Body of pancreas (tissue), 4 donors: ENCODE results near the gene AFDN. TPM values are rescaled to one million over a fixed set of nuclear protein-coding genes. Genes with fewer than 3 reads are reported as not detected.

Source experiments
- ATAC-seq: fragments of 150-250 bp; one replicate; pipeline ENCODE4 v1.9.1; 2016
- DNase-seq, 4 donors: peaks; one replicate each; pipeline ENCODE4 v3.0.0-alpha.2; 2019
- H3K27ac ChIP-seq, 4 donors: fragments of 200-600 bp; sonication (generic); 1 replicate in 3 of 4; 2 replicates in 1 of 4; pipeline versions ENCODE4 v1.5.1 to v1.6.1; 2016 to 2019; ENCODE audit warnings: mild to moderate bottlenecking in 1 of 4, mixed read lengths in 1 of 4, moderate library complexity in 1 of 4
- H3K27me3 ChIP-seq, 2 donors: fragments of 200-600 bp; sonication (generic); one replicate each; pipeline ENCODE4 v1.6.0; 2016; ENCODE audit warnings: mild to moderate bottlenecking in 1 of 2
- H3K36me3 ChIP-seq, 2 donors: fragments of 200-600 bp; sonication (generic); replicated peaks in 1 of 2; 2 replicates each; pipeline ENCODE4 v1.5.1; 2016; ENCODE audit warnings: low read depth in 2 of 2; ENCODE audit not compliant: insufficient read depth in 1 of 2
- H3K4me1 ChIP-seq: fragments of 200-600 bp; sonication (generic); one replicate; pipeline ENCODE4 v1.6.0; 2016
- H3K4me3 ChIP-seq, 2 donors: fragments of 200-600 bp; sonication (generic); 1 replicate in 1 of 2; 2 replicates in 1 of 2; pipeline ENCODE4 v1.5.1; 2016 to 2019
- H3K9me3 ChIP-seq, 3 donors: fragments of 200-600 bp; sonication (generic); 1 replicate in 2 of 3; 2 replicates in 1 of 3; pipeline ENCODE4 v1.5.1; 2016
- POLR2A ChIP-seq, 3 donors: fragments of 450-650 bp; IDR thresholded peaks; one replicate each; pipeline ENCODE4 v1.6.1; 2016; ENCODE audit warnings: antibody characterized with exemption in 3 of 3, mild to moderate bottlenecking in 2 of 3
- WGBS, 2 donors: methylation state at CpG; one replicate each; pipeline ENCODE4 v1.1.5; 2017; 5-methylcytosine and 5-hydroxymethylcytosine counted together
- intact Hi-C: fragments of 100-400 bp; cut with DNase I; formaldehyde crosslinking; loops from one replicate; pipeline ENCODE4 v1.15.1; 2023
- total RNA-seq, 2 donors: library from RNA; depleted of rRNA; stranded (reverse); fragments of >200 nt; gene quantifications; one replicate each; pipeline ENCODE4 v1.1.0, GENCODE V29; 2016
- TF ChIP-seq, protein P1 (sequence below), 7 experiments: fragments of 450-650 bp in 4 of 7; fragments of 200-600 bp in 3 of 7; sonication (generic) in 3 of 7; IDR thresholded peaks; one replicate each; pipeline ENCODE4 v1.5.1; 2016 to 2019; ENCODE audit warnings: antibody characterized with exemption in 7 of 7

The AFDN gene
- total RNA-seq, 2 donors from 2014 or later: 160 to 195 TPM

DNA sequence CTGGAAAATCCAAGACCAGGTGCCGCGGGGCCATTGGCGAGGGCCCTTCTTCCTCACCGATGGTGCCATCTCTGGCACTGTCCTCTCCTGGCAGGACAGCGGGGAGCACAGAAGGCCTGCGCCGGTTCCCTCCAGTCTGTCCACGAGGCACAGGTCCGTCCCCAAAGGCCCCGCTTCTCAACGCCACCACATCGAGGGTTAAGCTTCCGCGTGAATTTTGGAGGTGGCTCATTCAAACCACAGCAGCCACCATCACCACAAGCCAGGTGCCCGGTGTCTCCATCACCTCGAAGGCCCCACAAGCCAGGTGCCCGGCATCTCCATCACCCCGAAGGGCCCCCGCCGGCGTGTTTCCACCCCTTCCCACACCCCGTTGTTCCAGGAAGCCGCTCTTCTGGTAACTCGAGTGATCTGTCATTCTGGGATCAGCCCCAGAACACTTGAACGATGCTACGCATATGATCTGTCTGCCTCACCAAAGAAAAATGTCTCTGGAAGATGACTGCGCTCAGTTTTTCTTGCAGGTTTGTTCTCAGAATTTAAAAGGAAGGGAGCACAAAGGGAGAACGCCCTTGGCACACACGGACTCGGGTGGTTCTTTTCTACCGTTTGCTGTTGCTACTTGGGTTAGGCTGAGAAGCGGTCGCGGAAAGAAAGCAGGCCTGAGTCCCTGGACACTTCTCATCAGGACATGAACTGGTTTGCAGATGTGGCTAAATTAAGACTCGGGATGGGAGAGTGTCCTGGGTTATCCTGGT, 160.9 kb downstream of the AFDN start:
- ATAC-seq (no peak), DNase-seq (no peak)
- no peaks in the 10 kb centered on the region for H3K36me3 ChIP-seq
- no peaks in the 10 kb centered on the region for H3K9me3 ChIP-seq
- no peaks in the 10 kb centered on the region for H3K4me1 ChIP-seq
- 86 to 87% methylated on average over 32 to 34 of the region's 35 CpGs for whole genome bisulfite sequencing, 2 donors
- no peak overlapping the region for H3K27ac ChIP-seq
- no peak overlapping the region for H3K4me3 ChIP-seq
- intact Hi-C loops: no loop called here
- no peaks in the 10 kb centered on the region for H3K27me3 ChIP-seq
- no peak for TF ChIP-seq POLR2A (IDR thresholded peaks at IDR 0.05)
- TF ChIP-seq, protein P1, sequence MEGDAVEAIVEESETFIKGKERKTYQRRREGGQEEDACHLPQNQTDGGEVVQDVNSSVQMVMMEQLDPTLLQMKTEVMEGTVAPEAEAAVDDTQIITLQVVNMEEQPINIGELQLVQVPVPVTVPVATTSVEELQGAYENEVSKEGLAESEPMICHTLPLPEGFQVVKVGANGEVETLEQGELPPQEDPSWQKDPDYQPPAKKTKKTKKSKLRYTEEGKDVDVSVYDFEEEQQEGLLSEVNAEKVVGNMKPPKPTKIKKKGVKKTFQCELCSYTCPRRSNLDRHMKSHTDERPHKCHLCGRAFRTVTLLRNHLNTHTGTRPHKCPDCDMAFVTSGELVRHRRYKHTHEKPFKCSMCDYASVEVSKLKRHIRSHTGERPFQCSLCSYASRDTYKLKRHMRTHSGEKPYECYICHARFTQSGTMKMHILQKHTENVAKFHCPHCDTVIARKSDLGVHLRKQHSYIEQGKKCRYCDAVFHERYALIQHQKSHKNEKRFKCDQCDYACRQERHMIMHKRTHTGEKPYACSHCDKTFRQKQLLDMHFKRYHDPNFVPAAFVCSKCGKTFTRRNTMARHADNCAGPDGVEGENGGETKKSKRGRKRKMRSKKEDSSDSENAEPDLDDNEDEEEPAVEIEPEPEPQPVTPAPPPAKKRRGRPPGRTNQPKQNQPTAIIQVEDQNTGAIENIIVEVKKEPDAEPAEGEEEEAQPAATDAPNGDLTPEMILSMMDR (IDR thresholded peaks at IDR 0.05): no peak

DNA sequence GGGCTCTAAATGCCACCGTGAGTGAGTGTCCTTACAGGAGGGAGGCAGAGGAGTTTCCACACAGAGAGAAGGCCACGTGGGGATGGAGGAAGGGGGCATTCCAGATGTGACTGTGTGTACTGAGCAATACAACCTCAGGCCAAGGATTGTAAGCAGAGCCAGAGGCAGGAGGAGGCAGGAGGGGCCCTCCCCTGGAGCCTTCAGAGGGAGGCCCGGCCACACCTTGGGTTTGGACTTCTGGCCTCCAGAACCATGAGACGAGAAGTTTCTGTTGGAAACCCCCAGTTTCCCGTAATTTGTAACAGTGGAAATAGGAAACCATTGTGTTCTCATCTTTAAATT, 161.4 kb downstream of the AFDN start:
- no peak for ATAC-seq
- WGBS, 2 donors: 60 to 68% methylated on average over 4 to 5 of the region's 5 CpGs

DNA sequence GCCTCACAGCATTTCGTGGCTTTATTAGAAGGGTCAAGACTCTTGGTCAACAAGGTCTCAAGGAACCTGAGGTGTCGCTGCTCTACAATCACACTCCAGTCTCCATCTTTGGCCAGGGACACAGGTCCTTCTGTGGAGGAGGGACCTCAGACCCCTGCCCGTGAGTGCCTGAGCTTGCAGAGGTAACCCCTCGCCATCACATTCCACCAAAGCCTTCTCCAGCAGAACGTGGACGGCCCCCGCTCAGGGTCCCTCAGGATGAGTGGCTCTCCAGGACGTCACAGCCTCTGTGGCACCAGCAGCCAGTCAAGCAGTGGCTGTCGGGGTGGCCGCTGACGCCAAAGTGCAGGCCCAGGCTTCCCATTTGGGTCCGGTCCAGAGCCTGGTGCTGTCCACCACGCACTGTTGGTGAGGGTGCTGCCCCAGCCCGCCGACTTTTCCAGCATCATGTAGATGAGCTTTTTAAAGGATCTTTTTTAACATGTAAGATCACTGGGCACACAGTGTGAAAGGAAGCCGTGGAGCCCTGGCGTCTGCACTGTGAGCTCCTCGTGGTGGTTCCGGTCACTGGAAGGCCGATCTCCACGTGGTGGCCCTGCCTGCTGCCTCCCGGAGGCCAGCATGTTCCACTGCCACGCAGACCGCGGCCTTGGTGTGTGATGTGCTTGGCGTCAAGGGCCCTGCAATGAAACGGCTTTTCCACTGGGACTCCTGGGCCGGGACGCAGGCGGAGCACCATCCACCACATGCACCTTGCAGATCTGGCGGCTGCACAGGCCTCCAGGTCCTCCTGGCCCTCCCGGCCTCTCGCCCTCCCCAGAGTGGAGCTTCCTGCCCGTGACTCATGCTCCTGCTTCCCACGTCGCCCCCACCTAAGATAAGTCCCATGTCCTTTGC, 162.5 kb downstream of the AFDN start:
- TF ChIP-seq, protein P1 (IDR thresholded peaks at IDR 0.05): no peak
- TF ChIP-seq POLR2A (IDR thresholded peaks at IDR 0.05): no peak
- intact Hi-C loops: no loop called here
- ATAC-seq: no peak
- Histone ChIP-seq H3K4me1 (no peaks in the 10 kb centered on the region), H3K9me3 (no peaks in the 10 kb centered on the region), H3K27me3 (no peaks in the 10 kb centered on the region), H3K4me3 (no peak overlapping the region), H3K36me3 (no peaks in the 10 kb centered on the region), H3K27ac (no peak overlapping the region)
- no peak for DNase-seq
- WGBS, 2 donors: 84 to 89% methylated on average over 30 to 32 of the region's 36 CpGs

More for the DNA sequence above, 161.4 kb downstream of the AFDN start:
- TF ChIP-seq, protein P1 (IDR thresholded peaks at IDR 0.05): no peak
- no peak for TF ChIP-seq POLR2A (IDR thresholded peaks at IDR 0.05)
- no peak for DNase-seq
- intact Hi-C loops: no loop called here
- Histone ChIP-seq H3K27ac (no peak overlapping the region), H3K9me3 (no peaks in the 10 kb centered on the region), H3K4me1 (no peaks in the 10 kb centered on the region), H3K4me3 (no peak overlapping the region), H3K36me3 (no peaks in the 10 kb centered on the region), H3K27me3 (no peaks in the 10 kb centered on the region)

DNA sequence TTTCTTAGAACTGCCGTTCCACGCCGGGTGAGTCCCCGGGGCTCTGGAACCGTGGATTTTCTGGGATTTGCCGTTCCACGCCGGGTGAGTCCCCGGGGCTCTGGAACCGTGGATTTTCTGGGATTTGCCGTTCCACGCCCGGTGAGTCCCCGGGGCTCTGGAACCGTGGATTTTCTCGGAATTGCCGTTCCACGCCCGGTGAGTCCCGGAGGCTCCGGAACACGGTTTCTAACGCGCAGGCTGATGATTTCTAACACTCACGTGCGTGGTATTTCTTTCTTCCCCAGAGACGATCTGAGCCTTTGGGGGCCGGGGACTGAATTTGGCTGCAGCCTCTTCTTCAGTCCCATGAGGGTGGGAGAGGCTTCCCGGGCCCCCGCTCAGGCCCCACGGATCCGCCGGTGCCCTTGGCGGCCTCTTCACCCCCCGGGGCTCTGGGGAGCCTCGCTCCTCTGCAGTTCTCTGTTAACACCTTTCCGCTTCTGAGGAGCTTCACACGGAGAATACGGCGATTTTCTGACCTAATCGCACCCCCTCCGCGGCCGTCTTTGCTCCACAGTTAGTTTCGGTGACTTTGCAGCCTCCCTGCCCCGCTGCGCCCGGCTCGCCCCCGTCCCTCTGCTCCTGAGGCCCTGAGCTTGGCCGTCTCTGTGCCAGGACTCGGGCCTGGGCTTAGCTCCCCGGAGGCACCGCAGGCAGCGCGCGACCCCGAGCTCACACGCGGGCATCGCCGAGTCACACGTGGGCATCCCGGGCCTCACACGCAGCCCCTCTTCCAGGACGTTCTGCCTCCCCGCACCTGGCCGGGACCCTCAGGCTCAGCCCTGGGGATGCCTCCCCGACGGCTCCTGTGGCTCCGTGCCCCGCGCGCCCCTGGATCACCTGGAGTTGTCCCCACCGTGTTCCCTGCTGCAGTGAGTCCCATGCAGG, 163.6 kb downstream of the AFDN start:
- intact Hi-C loops: no loop called here
- no peaks in the 10 kb centered on the region for H3K9me3 ChIP-seq
- no peak for ATAC-seq
- no peaks in the 10 kb centered on the region for H3K36me3 ChIP-seq
- no peak overlapping the region for H3K4me3 ChIP-seq
- TF ChIP-seq, protein P1 (IDR thresholded peaks at IDR 0.05): no peak
- no peak for TF ChIP-seq POLR2A (IDR thresholded peaks at IDR 0.05)
- no peak for DNase-seq
- 91 to 95% methylated on average over 74 of the region's 75 CpGs for WGBS, 2 donors
- H3K27me3 ChIP-seq: no peaks in the 10 kb centered on the region
- no peak overlapping the region for H3K27ac ChIP-seq
- no peaks in the 10 kb centered on the region for H3K4me1 ChIP-seq
